Measurements from ENCODE around the gene SNX19.

Gene SNX19

GRCh38 chr11:130886704-130887103, 29.6 kb downstream of the SNX19 start:
- TF ChIP-seq CTCF (IDR thresholded peaks at IDR 0.05; ENCODE audit: borderline replicate concordance, insufficient read depth, low read depth, low read length): no peak
- H3K4me3 ChIP-seq (ENCODE audit: low read depth, low read length): no peak overlapping the region

- H3K4me3 ChIP-seq (ENCODE audit: low read depth, low read length): no peak overlapping the region
- no peak for TF ChIP-seq CTCF (IDR thresholded peaks at IDR 0.05; ENCODE audit: borderline replicate concordance, insufficient read depth, low read depth, low read length)
These were observed 34.1 kb downstream of the SNX19 start for GRCh38 chr11:130882138-130882551.

- no peak for TF ChIP-seq CTCF (IDR thresholded peaks at IDR 0.05; ENCODE audit: borderline replicate concordance, insufficient read depth, low read depth, low read length)
- no peak overlapping the region for H3K4me3 ChIP-seq (ENCODE audit: low read depth, low read length)
These were observed 34.7 kb downstream of the SNX19 start for GRCh38 chr11:130881475-130882137.

GRCh38 chr11:130879836-130880235, 36.4 kb downstream of the SNX19 start:
- TF ChIP-seq CTCF (IDR thresholded peaks at IDR 0.05; ENCODE audit: borderline replicate concordance, insufficient read depth, low read depth, low read length): no peak
- H3K4me3 ChIP-seq (ENCODE audit: low read depth, low read length): no peak overlapping the region

- H3K4me3 ChIP-seq (ENCODE audit: low read depth, low read length): no peak overlapping the region
- TF ChIP-seq CTCF (IDR thresholded peaks at IDR 0.05; ENCODE audit: borderline replicate concordance, insufficient read depth, low read depth, low read length): no peak
These were observed 39.1 kb downstream of the SNX19 start for GRCh38 chr11:130876931-130877915.

DNA sequence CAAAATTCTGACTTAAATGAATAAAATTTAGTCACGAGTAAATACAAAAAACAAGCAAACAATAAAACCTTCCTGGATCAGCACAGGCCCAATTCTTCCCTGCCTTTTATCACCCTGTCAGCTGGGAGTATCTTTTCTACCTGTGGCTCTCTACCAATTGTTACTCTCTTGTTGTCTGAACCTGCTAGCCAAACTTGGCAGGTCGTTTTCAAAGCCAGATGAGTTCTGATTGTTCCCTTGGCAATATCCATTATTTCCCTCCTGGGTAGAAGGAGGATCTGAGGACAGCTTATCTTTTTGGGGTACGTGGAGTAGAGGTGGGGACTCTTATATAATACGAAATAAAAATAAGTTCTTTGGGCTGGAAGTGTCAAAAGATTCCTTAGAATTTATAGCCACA, 40.2 kb downstream of the SNX19 start:
- TF ChIP-seq CTCF (IDR thresholded peaks at IDR 0.05; ENCODE audit: borderline replicate concordance, insufficient read depth, low read depth, low read length): no peak
- no peak overlapping the region for H3K4me3 ChIP-seq (ENCODE audit: low read depth, low read length)

All from GM12875 (cell line).